Right lobe of liver (tissue), 6 donors: Measurements from ENCODE around the gene MPDZ. TPM values are rescaled to one million over a fixed set of nuclear protein-coding genes. Genes with fewer than 3 reads are reported as not detected.

Experiments
- ATAC-seq, 4 donors: fragments of 200-7000 bp; cut with Tn5 transposase; one replicate each; pipeline ENCODE4 v1.9.1; 2020; ENCODE audit warnings: mild to moderate bottlenecking in 4 of 4, moderate library complexity in 4 of 4
- DNase-seq, 3 donors: peaks; one replicate each; pipeline ENCODE4 v3.0.0-alpha.2; 2020
- H3K27ac ChIP-seq, 3 donors: fragments of 200-600 bp; one replicate each; pipeline ENCODE4 v1.8.0; 2022
- H3K27me3 ChIP-seq, 2 donors: fragments of 200-600 bp; one replicate each; pipeline ENCODE4 v1.8.0; 2022
- H3K36me3 ChIP-seq, 4 donors: fragments of 200-600 bp; sonication (generic) in 1 of 4; one replicate each; pipeline versions ENCODE4 v1.5.1 to v1.8.0; 2017 to 2022; ENCODE audit warnings: control low read depth in 1 of 4
- H3K4me1 ChIP-seq, 4 donors: fragments of 200-600 bp; sonication (generic) in 1 of 4; one replicate each; pipeline versions ENCODE4 v1.5.1 to v1.8.0; 2017 to 2022; ENCODE audit warnings: control low read depth in 1 of 4
- H3K4me3 ChIP-seq, 3 donors: fragments of 200-600 bp; one replicate each; pipeline ENCODE4 v1.8.0; 2022
- H3K9me3 ChIP-seq, 4 donors: fragments of 200-600 bp; sonication (generic) in 1 of 4; one replicate each; pipeline versions ENCODE4 v1.5.1 to v1.8.0; 2017 to 2022; ENCODE audit warnings: control low read depth in 1 of 4
- POLR2A ChIP-seq: fragments of 450-650 bp; IDR thresholded peaks from one replicate; pipeline ENCODE4 v1.6.1; 2017; ENCODE audit warnings: antibody characterized with exemption, mild to moderate bottlenecking
- WGBS: methylation state at CpG from one replicate; pipeline ENCODE4 v1.1.6; 2018; ENCODE audit warnings: low coverage, low lambda C conversion rate; ENCODE audit not compliant: insufficient coverage; ENCODE audit errors: missing lambda C conversion rate; 5-methylcytosine and 5-hydroxymethylcytosine counted together
- intact Hi-C, 2 donors: fragments of 100-400 bp; cut with DNase I; formaldehyde crosslinking; loops; one replicate each; pipeline versions ENCODE4 v1.11.2 to v1.14.1; 2022
- total RNA-seq, 6 experiments: library from RNA; depleted of rRNA in 2 of 6; stranded (reverse); fragments of >200 nt in 2 of 6; fragmentation: NEBNext Ultra II Directional in 3 of 6; extraction: Animal tissue kit (Norgen Biotek cat#: 25700) in 3 of 6; gene quantifications; one replicate each; pipeline versions ENCODE4 v1.1.0 to v1.2.4, GENCODE V29; 2016 to 2023
- TF ChIP-seq, protein P1 (sequence below), 4 donors: fragments of 200-600 bp in 3 of 4; fragments of 450-650 bp in 1 of 4; IDR thresholded peaks; one replicate each; pipeline versions ENCODE4 v1.5.1 to v1.8.0; 2016 to 2022; ENCODE audit warnings: antibody characterized with exemption in 4 of 4, mild to moderate bottlenecking in 2 of 4
- donor health status: DM: no; HTN: yes; CAD: no.
- donor health status: DM: no; HTN: no; CAD: no.
- donor health status: DM: no; HTN: no; CAD: no.
- donor health status: DM: no; HTN: yes; CAD: no.
- donor health status: DM: no; HTN: yes; CAD: no.

Gene MPDZ
- total RNA-seq, 6 experiments from 2014 or later = 29.3 to 62.8 (median 49.3) TPM

DNA sequence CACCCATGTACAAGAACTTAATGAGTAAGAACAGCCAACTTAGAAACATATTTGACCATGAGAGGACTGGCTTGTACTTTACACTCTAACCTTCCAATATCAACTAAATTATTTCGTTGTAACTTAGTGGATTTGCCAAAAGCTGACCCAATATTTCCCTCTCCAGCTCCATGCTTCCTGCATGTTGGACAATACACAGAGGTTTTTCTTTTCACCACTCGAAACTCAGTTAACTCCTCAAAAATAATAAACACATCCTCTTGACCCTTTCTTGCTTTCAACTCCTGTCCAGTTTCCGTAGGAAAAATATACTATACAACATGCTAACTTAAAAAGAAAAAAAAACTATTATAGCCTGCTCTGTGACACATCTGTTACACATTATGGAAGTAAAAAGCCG is 188.9 kb downstream of the MPDZ start:
- Histone ChIP-seq H3K27ac (peak overlapping the region in 2 of 3 donors; percentile 50 to 53), H3K4me1 (peaks cover 0 to 15% (median 5%) of the 10 kb centered on the region in 4 donors), H3K9me3 (no peaks in the 10 kb centered on the region), H3K27me3 (no peaks in the 10 kb centered on the region), H3K36me3 (no peaks in the 10 kb centered on the region), H3K4me3 (no peak overlapping the region)
- TF ChIP-seq POLR2A = no peak
- TF ChIP-seq, protein P1, sequence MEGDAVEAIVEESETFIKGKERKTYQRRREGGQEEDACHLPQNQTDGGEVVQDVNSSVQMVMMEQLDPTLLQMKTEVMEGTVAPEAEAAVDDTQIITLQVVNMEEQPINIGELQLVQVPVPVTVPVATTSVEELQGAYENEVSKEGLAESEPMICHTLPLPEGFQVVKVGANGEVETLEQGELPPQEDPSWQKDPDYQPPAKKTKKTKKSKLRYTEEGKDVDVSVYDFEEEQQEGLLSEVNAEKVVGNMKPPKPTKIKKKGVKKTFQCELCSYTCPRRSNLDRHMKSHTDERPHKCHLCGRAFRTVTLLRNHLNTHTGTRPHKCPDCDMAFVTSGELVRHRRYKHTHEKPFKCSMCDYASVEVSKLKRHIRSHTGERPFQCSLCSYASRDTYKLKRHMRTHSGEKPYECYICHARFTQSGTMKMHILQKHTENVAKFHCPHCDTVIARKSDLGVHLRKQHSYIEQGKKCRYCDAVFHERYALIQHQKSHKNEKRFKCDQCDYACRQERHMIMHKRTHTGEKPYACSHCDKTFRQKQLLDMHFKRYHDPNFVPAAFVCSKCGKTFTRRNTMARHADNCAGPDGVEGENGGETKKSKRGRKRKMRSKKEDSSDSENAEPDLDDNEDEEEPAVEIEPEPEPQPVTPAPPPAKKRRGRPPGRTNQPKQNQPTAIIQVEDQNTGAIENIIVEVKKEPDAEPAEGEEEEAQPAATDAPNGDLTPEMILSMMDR (IDR thresholded peaks at IDR 0.05) = no peak
- DNase-seq = no peak
- intact Hi-C loops = no loop called here
- peak; percentile 64 to 73 (median 65) for ATAC-seq
- WGBS = 27% methylated on average over 4 of the region's 4 CpGs

DNA sequence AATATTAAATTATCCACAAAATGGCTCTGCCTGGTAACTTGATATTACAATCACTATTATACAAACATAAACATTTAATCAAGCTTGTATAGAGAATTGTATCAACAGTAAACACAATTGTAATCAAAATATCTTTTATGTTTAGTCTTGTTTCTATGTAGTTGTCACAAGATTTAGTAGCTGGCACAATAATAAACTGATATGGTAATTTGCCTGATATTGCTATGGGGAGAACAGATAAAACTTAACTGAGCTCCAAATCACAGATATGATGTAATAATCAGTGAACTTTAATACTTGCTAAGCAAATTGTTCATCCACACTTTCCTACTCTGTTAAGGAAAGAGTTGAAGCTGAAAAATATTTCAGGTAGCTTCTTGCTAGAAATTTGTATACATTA is 189.8 kb downstream of the MPDZ start:
- DNase-seq (no peak), ATAC-seq (peak; percentile 67 to 80 (median 77))
- H3K4me3 ChIP-seq = no peak overlapping the region
- H3K27me3 ChIP-seq = no peaks in the 10 kb centered on the region
- peak overlapping the region in 2 of 3 donors; percentile 50 to 53 for H3K27ac ChIP-seq
- peaks cover 0 to 15% (median 5%) of the 10 kb centered on the region in 4 donors for H3K4me1 ChIP-seq
- no peaks in the 10 kb centered on the region for H3K36me3 ChIP-seq
- H3K9me3 ChIP-seq = no peaks in the 10 kb centered on the region
- TF ChIP-seq, protein P1 (IDR thresholded peaks at IDR 0.05) = no peak
- TF ChIP-seq POLR2A = no peak
- intact Hi-C loops = no loop called here

DNA sequence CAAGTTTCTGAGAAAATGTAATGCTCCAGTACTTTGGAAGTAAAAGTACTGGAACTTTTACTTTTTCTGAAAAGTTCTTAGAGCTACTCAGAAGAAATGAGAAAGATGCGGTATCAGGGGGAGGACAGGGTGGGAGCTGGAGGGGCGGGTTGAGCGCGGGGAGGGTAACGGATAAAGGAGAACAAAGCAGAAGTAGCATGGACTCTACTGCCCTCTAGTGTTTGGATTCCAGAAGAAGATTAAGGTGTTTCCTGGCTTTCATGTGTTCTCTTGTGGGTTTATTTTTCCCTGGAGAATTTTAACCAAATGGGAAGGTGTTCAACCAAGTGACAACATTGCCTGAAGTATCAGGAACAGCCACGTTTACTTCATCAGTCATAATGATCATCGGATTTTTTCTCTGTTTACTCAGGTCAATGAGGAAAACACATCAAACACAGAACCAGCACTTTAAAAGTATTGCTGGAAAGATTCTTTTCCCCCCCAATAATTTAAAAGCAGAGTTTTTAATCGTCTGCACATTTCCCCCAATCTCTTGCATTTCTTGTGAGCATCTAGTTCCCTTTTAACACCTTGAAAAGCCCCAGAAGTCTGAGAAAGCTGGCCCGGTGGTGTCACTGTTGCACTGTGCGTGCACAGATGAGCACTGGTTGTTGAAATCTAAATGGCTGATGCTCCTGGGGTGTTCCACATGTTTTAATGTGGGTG is 190.6 kb downstream of the MPDZ start:
- WGBS = 6% methylated on average over 10 of the region's 10 CpGs
- DNase-seq = peak; percentile 43 to 70 (median 63)
- Histone ChIP-seq H3K27me3 (no peaks in the 10 kb centered on the region), H3K27ac (peak overlapping the region in 2 of 3 donors; percentile 50 to 53), H3K36me3 (no peaks in the 10 kb centered on the region), H3K4me3 (no peak overlapping the region), H3K9me3 (no peaks in the 10 kb centered on the region), H3K4me1 (peaks cover 0 to 15% (median 5%) of the 10 kb centered on the region in 4 donors)
- intact Hi-C loops = no loop called here
- TF ChIP-seq, protein P1 (IDR thresholded peaks at IDR 0.05) = peak; percentile 55 to 76 (median 61)
- TF ChIP-seq POLR2A = no peak
- peak; percentile 83 to 93 (median 88) for ATAC-seq

DNA sequence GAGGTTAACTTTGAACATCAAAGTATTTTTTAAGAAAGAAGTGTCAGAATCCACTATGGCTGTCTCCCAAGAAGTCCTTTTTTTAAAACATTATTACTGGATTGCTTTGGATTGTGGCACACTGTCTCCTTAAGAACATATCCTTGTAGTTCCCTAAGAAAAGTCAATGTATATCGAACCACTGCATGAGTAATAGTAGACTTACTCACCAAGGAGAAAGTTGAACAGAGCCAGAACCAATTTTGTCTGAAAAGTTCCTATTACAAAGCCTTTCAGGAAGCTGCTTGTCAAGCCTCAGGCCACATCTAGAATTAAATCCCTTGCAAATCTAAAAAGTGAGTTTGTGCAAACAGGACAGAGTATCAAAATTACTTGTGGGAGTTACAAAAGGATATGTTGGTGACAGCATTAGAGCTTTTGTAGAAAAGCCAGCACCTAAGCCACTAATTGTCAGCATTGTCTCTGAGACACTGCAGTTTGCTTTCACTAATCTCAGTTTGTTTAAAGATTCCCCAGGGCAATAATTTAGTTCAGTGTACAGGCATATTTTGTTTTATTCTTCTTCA is 195.4 kb downstream of the MPDZ start:
- WGBS = 78% methylated on average over 1 of the region's 1 CpG
- DNase-seq = no peak
- Histone ChIP-seq H3K27me3 (no peaks in the 10 kb centered on the region), H3K27ac (no peak overlapping the region), H3K4me1 (no peaks in the 10 kb centered on the region), H3K9me3 (no peaks in the 10 kb centered on the region), H3K36me3 (no peaks in the 10 kb centered on the region), H3K4me3 (no peak overlapping the region)
- TF ChIP-seq, protein P1 (IDR thresholded peaks at IDR 0.05) = no peak
- TF ChIP-seq POLR2A = no peak
- no peak for ATAC-seq
- intact Hi-C loops = no loop called here
